OCI-LY1 (cell line): ENCODE data around the gene HCK.

ENCODE experiments used
- CTCF ChIP-seq: fragments of 200-600 bp; sonication (generic), shearing (Covaris generic); IDR thresholded peaks from 2 replicates; pipeline ENCODE4 v1.5.1; 2017; ENCODE audit warnings: mild to moderate bottlenecking, antibody characterized with exemption, low read length, moderate library complexity, mixed read lengths
- EZH2 ChIP-seq: fragments of 200-600 bp; sonication (generic), shearing (Covaris generic); IDR thresholded peaks from 2 replicates; pipeline ENCODE4 v1.8.0; 2017; ENCODE audit warnings: borderline replicate concordance, mixed run types, mild to moderate bottlenecking, antibody characterized with exemption, low read length, moderate library complexity, mixed read lengths

- TF ChIP-seq CTCF: no peak
- no peak for TF ChIP-seq EZH2
Measured at GRCh38 chr20:32037929-32038328, 14.1 kb upstream of the HCK start.
